HepG2 (cell line): Measurements from ENCODE around the gene CNP. TPM values are rescaled to one million over a fixed set of nuclear protein-coding genes. Genes with fewer than 3 reads are reported as not detected.

Experiments used
- ATF2 ChIP-seq: sonication (generic); formaldehyde crosslinking; IDR thresholded peaks from 2 replicates; pipeline ENCODE4 v1.4.0; 2020; ENCODE audit warnings: missing genetic modification reagents
- CC2D1A ChIP-seq: sonication (generic); formaldehyde crosslinking; IDR thresholded peaks from 2 replicates; pipeline ENCODE4 v1.8.1; 2023; ENCODE audit warnings: mild to moderate bottlenecking, missing genetic modification reagents
- EEA1 ChIP-seq: sonication (generic); formaldehyde crosslinking; IDR thresholded peaks from 2 replicates; pipeline ENCODE4 v1.5.1; 2020; ENCODE audit warnings: mild to moderate bottlenecking, missing genetic modification reagents, borderline replicate concordance
- ETS1 ChIP-seq: sonication (generic); formaldehyde crosslinking; IDR thresholded peaks from 2 replicates; pipeline ENCODE4 v1.4.0; 2020; ENCODE audit warnings: missing genetic modification reagents
- IKZF5 ChIP-seq: IDR thresholded peaks from 2 replicates; pipeline ENCODE4 v1.6.1; 2018; ENCODE audit warnings: missing genetic modification reagents, mild to moderate bottlenecking, missing compliant biosample characterization
- KMT2B ChIP-seq: IDR thresholded peaks from 2 replicates; pipeline ENCODE4 v1.6.1; 2016; ENCODE audit warnings: missing genetic modification reagents, missing compliant biosample characterization
- MAF1 ChIP-seq: sonication (generic); formaldehyde crosslinking; IDR thresholded peaks from 2 replicates; pipeline ENCODE4 v1.5.0; 2020; ENCODE audit warnings: missing genetic modification reagents, borderline replicate concordance
- MLXIP ChIP-seq: sonication (generic); formaldehyde crosslinking; IDR thresholded peaks from 2 replicates; pipeline ENCODE4 v1.9.0; 2021; ENCODE audit warnings: missing genetic modification reagents, borderline replicate concordance
- NR1H2 ChIP-seq: sonication (generic); formaldehyde crosslinking; IDR thresholded peaks from 2 replicates; pipeline ENCODE4 v1.8.1; 2022; ENCODE audit warnings: low read depth, missing genetic modification reagents, borderline replicate concordance
- PPARG ChIP-seq: conservative IDR thresholded peaks from 2 replicates; pipeline ENCODE4 v1.6.1; 2016; ENCODE audit warnings: missing biosample characterization, missing genetic modification reagents
- REXO4 ChIP-seq: sonication (generic); formaldehyde crosslinking; IDR thresholded peaks from 2 replicates; pipeline ENCODE4 v1.8.0; 2022; ENCODE audit warnings: missing genetic modification reagents, mild to moderate bottlenecking, borderline replicate concordance
- RFXANK ChIP-seq: IDR thresholded peaks from 2 replicates; pipeline ENCODE4 v1.6.1; 2016
- SALL2 ChIP-seq: sonication (generic); formaldehyde crosslinking; IDR thresholded peaks from 2 replicates; pipeline ENCODE4 v1.8.1; 2023; ENCODE audit warnings: mild to moderate bottlenecking, missing genetic modification reagents, inconsistent platforms
- SMARCE1 ChIP-seq: fragments of 450-650 bp; IDR thresholded peaks from 2 replicates; pipeline ENCODE4 v1.6.1; 2017; ENCODE audit warnings: borderline replicate concordance
- U2AF2 ChIP-seq: fragments of 200-400 bp; formaldehyde crosslinking; IDR thresholded peaks from 2 replicates; pipeline ENCODE4 v1.6.1; 2017; ENCODE audit warnings: low read depth, mild to moderate bottlenecking, low read length
- ZMAT3 ChIP-seq: sonication (generic); formaldehyde crosslinking; conservative IDR thresholded peaks from 2 replicates; pipeline ENCODE4 v1.7.0; 2021; ENCODE audit warnings: missing genetic modification reagents
- ZNF30 ChIP-seq: sonication (generic); formaldehyde crosslinking; IDR thresholded peaks from 2 replicates; pipeline ENCODE4 v1.5.0; 2020; ENCODE audit warnings: mild to moderate bottlenecking, missing genetic modification reagents
- ZNF441 ChIP-seq: sonication (generic); formaldehyde crosslinking; IDR thresholded peaks from 2 replicates; pipeline ENCODE4 v1.7.0; 2021; ENCODE audit warnings: missing genetic modification reagents, borderline replicate concordance
- ZNF616 ChIP-seq: sonication (generic); formaldehyde crosslinking; IDR thresholded peaks from 2 replicates; pipeline ENCODE4 v1.5.0; 2020; ENCODE audit warnings: low read depth, mild to moderate bottlenecking, missing genetic modification reagents
- ZNF639 ChIP-seq: conservative IDR thresholded peaks from 2 replicates; pipeline ENCODE4 v1.6.1; 2018; ENCODE audit warnings: missing genetic modification reagents
- ZNF766 ChIP-seq: sonication (generic); formaldehyde crosslinking; IDR thresholded peaks from 2 replicates; pipeline ENCODE4 v1.5.0; 2020; ENCODE audit warnings: missing genetic modification reagents, borderline replicate concordance
- ZSCAN9 ChIP-seq: IDR thresholded peaks from 2 replicates; pipeline ENCODE4 v1.6.1; 2016; ENCODE audit warnings: borderline replicate concordance
- polyA plus RNA-seq, 8 experiments: library from polyadenylated mRNA; depleted of rRNA in 3 of 8; stranded (reverse) in 7 of 8; unstranded in 1 of 8; fragments of >200 nt; fragmentation: Illumina TruSeq in 4 of 8; extraction: Trizol in 4 of 8; gene quantifications; 2 replicates each; pipeline versions ENCODE4 v1.2.1 to v1.2.3, GENCODE V29; 2011 to 2016; ENCODE audit warnings: low read depth in 4 of 8, missing spikeins in 1 of 8, mixed read lengths in 1 of 8; ENCODE audit not compliant: insufficient read depth in 1 of 8
- total RNA-seq, 5 experiments: library from RNA; depleted of rRNA; stranded (reverse); fragments of >200 nt; fragmentation: Illumina TruSeq; extraction: Trizol; gene quantifications; 2 replicates each; pipeline ENCODE4 v1.2.3, GENCODE V29; 2016; ENCODE audit warnings: low read depth in 1 of 5

Gene CNP
- total and polyA plus RNA-seq, 2 of the 13 experiments (the other 11 are each of a cell fraction or from before 2014, with no cell fraction given): 97.2 to 161 TPM

GRCh38 chr17:41957031-41957868 is 9.3 kb upstream of the CNP start (continued):
- TF ChIP-seq MLXIP (CRISPR knock-in tag) (no peak), SALL2 (CRISPR knock-in tag) (peak; percentile 55; the same call in 1 of the 2 replicates), SMARCE1 (no peak), IKZF5 (CRISPR knock-in tag) (peak; percentile 61), ZNF766 (CRISPR knock-in tag) (0 out of 2 replicates have a peak, but pooled peaks have one; percentile 12), ZNF441 (CRISPR knock-in tag) (0 out of 2 replicates have a peak, but pooled peaks have one; percentile 29), U2AF2 (no peak), EEA1 (no peak), CC2D1A (CRISPR knock-in tag) (no peak), ZNF30 (CRISPR knock-in tag) (no peak), ATF2 (CRISPR knock-in tag) (peak; percentile 31; the same call in 1 of the 2 replicates), ZNF639 (CRISPR knock-in tag) (no peak), ETS1 (CRISPR knock-in tag) (no peak), ZNF616 (CRISPR knock-in tag) (no peak), ZSCAN9 (CRISPR knock-in tag) (0 out of 2 replicates have a peak, but pooled peaks have one; percentile 31), RFXANK (no peak), ZMAT3 (CRISPR knock-in tag) (no peak), REXO4 (CRISPR knock-in tag) (no peak), MAF1 (CRISPR knock-in tag) (no peak), NR1H2 (CRISPR knock-in tag) (no peak), KMT2B (no peak), PPARG (CRISPR knock-in tag) (0 out of 2 replicates have a peak, but pooled peaks have one; percentile 47)
